ENCODE measurements around the gene TMC1. TPM values are rescaled to one million over a fixed set of nuclear protein-coding genes. Genes with fewer than 3 reads are reported as not detected.
A peak's percentile ranks its signal among the peaks of the same experiment; 100 is the strongest.

Gene TMC1
- total and polyA plus RNA-seq, 10 of the 15 experiments (the other 5 are each of a cell fraction or from before 2014, with no cell fraction given), result 0.06 to 0.94 (median 0.40) TPM; not detected in 1

GRCh38 chr9:72871685-72872084 is 350.3 kb downstream of the TMC1 start:
- Histone ChIP-seq H3K27me3 (replicated peaks in 1 of 2; ENCODE audit: control insufficient read depth in 2 of 2, insufficient read depth in 2 of 2, low read length in 1 of 2) (no peaks in the 10 kb centered on the region; a peak in 1 of 4 replicates), H3K27ac (ENCODE audit: control insufficient read depth, insufficient read depth) (no peak overlapping the region), H3K4me2 (ENCODE audit: control insufficient read depth, insufficient read depth) (no peak overlapping the region), H3K4me1 (ENCODE audit: control insufficient read depth, insufficient read depth, low read length) (no peaks in the 10 kb centered on the region), H3K36me3 (ENCODE audit: control insufficient read depth in 2 of 2, insufficient read depth in 2 of 2, low read length in 1 of 2) (no peaks in the 10 kb centered on the region), H3K9me3 (replicated peaks; ENCODE audit: control insufficient read depth, insufficient read depth, low read length) (no peaks in the 10 kb centered on the region), H2AFZ (ENCODE audit: control insufficient read depth, low read depth, low read length) (no peak overlapping the region), H3K4me3 (no peak overlapping the region), H4K20me1 (ENCODE audit: control insufficient read depth, insufficient read depth) (no peaks in the 10 kb centered on the region), H3K9ac (ENCODE audit: control insufficient read depth, insufficient read depth, low read length) (no peak overlapping the region), H3K79me2 (ENCODE audit: control insufficient read depth, insufficient read depth, low read length) (no peaks in the 10 kb centered on the region)
- intact Hi-C loops (cut with micrococcal nuclease; ENCODE audit: unreplicated experiment), result loop anchor here (1.0 to 5.0 kb wide), 4 partner anchors 152 to 311 kb away; no protein-coding TSS in a partner anchor
- ChIA-PET SMC1A (ENCODE audit: uncharacterized antibody, unreplicated experiment) (interaction anchor here (0.6 to 2.5 kb wide), 6 partner anchors 10 to 847 kb away, joined by 3 to 11 read pairs (median 6); no protein-coding TSS in a partner anchor), RAD21 (ENCODE audit: unreplicated experiment) (interaction anchor here (0.6 to 1.6 kb wide), 4 partner anchors 150 to 757 kb away, joined by 3 to 9 read pairs (median 4); no protein-coding TSS in a partner anchor), POLR2A (no interaction called here), CTCF (interaction anchor here (0.6 to 3.0 kb wide), 15 partner anchors 10 to 312 kb away, joined by 3 to 37 read pairs (median 4); no protein-coding TSS in a partner anchor)
- ATAC-seq (no peak), DNase-seq (ENCODE audit: low read depth, low spot score) (no peak), FAIRE-seq (no peak)
- 25% methylated on average over 3 of the region's 3 CpGs for WGBS (ENCODE audit: insufficient coverage, insufficient replicate concordance, low lambda C conversion rate, missing lambda C conversion rate)
- in situ Hi-C loops (cut with MboI), result no loop called here
- TF ChIP-seq SMC3 (IDR thresholded peaks at IDR 0.05; ENCODE audit: borderline replicate concordance, low read length) (peak; percentile 39; the same call in 1 of the 2 replicates), RAD21 (IDR thresholded peaks at IDR 0.05; ENCODE audit: insufficient read depth, low read depth, low read length) (peak; percentile 50), SRF (IDR thresholded peaks at IDR 0.05; ENCODE audit: low read depth in 2 of 2, low read length in 2 of 2) (no peak), YY1 (IDR thresholded peaks at IDR 0.05; ENCODE audit: low read depth, low read length) (no peak), ZNF384 (IDR thresholded peaks at IDR 0.05; ENCODE audit: borderline replicate concordance, low read depth, low read length) (no peak), MTA2 (IDR thresholded peaks at IDR 0.05; ENCODE audit: low read depth) (no peak)
- TF ChIP-seq, protein P1, sequence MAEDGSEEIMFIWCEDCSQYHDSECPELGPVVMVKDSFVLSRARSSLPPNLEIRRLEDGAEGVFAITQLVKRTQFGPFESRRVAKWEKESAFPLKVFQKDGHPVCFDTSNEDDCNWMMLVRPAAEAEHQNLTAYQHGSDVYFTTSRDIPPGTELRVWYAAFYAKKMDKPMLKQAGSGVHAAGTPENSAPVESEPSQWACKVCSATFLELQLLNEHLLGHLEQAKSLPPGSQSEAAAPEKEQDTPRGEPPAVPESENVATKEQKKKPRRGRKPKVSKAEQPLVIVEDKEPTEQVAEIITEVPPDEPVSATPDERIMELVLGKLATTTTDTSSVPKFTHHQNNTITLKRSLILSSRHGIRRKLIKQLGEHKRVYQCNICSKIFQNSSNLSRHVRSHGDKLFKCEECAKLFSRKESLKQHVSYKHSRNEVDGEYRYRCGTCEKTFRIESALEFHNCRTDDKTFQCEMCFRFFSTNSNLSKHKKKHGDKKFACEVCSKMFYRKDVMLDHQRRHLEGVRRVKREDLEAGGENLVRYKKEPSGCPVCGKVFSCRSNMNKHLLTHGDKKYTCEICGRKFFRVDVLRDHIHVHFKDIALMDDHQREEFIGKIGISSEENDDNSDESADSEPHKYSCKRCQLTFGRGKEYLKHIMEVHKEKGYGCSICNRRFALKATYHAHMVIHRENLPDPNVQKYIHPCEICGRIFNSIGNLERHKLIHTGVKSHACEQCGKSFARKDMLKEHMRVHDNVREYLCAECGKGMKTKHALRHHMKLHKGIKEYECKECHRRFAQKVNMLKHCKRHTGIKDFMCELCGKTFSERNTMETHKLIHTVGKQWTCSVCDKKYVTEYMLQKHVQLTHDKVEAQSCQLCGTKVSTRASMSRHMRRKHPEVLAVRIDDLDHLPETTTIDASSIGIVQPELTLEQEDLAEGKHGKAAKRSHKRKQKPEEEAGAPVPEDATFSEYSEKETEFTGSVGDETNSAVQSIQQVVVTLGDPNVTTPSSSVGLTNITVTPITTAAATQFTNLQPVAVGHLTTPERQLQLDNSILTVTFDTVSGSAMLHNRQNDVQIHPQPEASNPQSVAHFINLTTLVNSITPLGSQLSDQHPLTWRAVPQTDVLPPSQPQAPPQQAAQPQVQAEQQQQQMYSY (CRISPR knock-in tag; IDR thresholded peaks at IDR 0.05), result no peak
- TF ChIP-seq, protein P2, sequence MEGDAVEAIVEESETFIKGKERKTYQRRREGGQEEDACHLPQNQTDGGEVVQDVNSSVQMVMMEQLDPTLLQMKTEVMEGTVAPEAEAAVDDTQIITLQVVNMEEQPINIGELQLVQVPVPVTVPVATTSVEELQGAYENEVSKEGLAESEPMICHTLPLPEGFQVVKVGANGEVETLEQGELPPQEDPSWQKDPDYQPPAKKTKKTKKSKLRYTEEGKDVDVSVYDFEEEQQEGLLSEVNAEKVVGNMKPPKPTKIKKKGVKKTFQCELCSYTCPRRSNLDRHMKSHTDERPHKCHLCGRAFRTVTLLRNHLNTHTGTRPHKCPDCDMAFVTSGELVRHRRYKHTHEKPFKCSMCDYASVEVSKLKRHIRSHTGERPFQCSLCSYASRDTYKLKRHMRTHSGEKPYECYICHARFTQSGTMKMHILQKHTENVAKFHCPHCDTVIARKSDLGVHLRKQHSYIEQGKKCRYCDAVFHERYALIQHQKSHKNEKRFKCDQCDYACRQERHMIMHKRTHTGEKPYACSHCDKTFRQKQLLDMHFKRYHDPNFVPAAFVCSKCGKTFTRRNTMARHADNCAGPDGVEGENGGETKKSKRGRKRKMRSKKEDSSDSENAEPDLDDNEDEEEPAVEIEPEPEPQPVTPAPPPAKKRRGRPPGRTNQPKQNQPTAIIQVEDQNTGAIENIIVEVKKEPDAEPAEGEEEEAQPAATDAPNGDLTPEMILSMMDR (IDR thresholded peaks at IDR 0.05 in 2 of 3, conservative IDR thresholded peaks at IDR 0.05 in 1 of 3; ENCODE audit: control insufficient read depth in 2 of 3, extremely low read depth in 1 of 3, insufficient read depth in 1 of 3, low read depth in 3 of 3, low read length in 3 of 3), result peak in 2 of 3 experiments; percentile 14 to 36; a peak in 1 of 6 replicates
- BruUV-seq (replicated peaks), result no TSS peak

All from GM12878 (cell line).